Activated T-cell treated with anti-CD3 and anti-CD28 coated beads, Interleukin-2, amount 50 U/mL, for 48 hours (primary cell): ENCODE measurements around the gene NACAD.
A peak's percentile ranks its signal among the peaks of the same experiment; 100 is the strongest.
"Not testable (repeated sequence)": the region's sequence is repeated elsewhere in the genome, so short reads cannot be mapped to it uniquely, and the experiment has no call there.

Source experiments
- DNase-seq, 2 experiments: peaks; one replicate each; pipeline ENCODE4 v3.0.0-alpha.2; 2020

NACAD gene

GRCh38 chr7:45088821-45089340 is at the start of gene NACAD:
NACAD (minus strand) TSS chr7:45088969; CDS start chr7:45088894, 75 bp downstream.
- no peak for DNase-seq

- peak; percentile 74 to 76 for DNase-seq
These were observed 47.6 kb upstream of the NACAD start for GRCh38 chr7:45136106-45137060.

- DNase-seq, result no peak
These were observed 45.1 kb upstream of the NACAD start for GRCh38 chr7:45133877-45134276.

GRCh38 chr7:45133352-45133751 is 44.6 kb upstream of the NACAD start:
- DNase-seq, result no peak

- DNase-seq, result no peak
These were observed 44.0 kb upstream of the NACAD start for GRCh38 chr7:45132708-45133320.

GRCh38 chr7:45131891-45132290 is 43.1 kb upstream of the NACAD start:
- no peak for DNase-seq

GRCh38 chr7:45130910-45131309 is 42.1 kb upstream of the NACAD start:
- no peak for DNase-seq

GRCh38 chr7:45129906-45130305 is 41.1 kb upstream of the NACAD start:
- DNase-seq, result no peak

GRCh38 chr7:45129181-45129800 is 40.5 kb upstream of the NACAD start:
- DNase-seq, result no peak

GRCh38 chr7:45126920-45127319 is 38.2 kb upstream of the NACAD start:
- DNase-seq, result no peak

GRCh38 chr7:45126201-45126600 is 37.4 kb upstream of the NACAD start:
- no peak for DNase-seq

- DNase-seq, result no peak
These were observed 36.6 kb upstream of the NACAD start for GRCh38 chr7:45125193-45125904.

GRCh38 chr7:45123913-45124710 is 35.3 kb upstream of the NACAD start:
- DNase-seq, result no peak

- no peak for DNase-seq
These were observed 34.4 kb upstream of the NACAD start for GRCh38 chr7:45122975-45123860.

GRCh38 chr7:45119550-45119949 is 30.8 kb upstream of the NACAD start:
- no peak for DNase-seq

GRCh38 chr7:45118889-45119331 is 30.1 kb upstream of the NACAD start:
- no peak for DNase-seq

GRCh38 chr7:45118292-45118691 is 29.5 kb upstream of the NACAD start:
- no peak for DNase-seq

GRCh38 chr7:45117582-45117981 is 28.8 kb upstream of the NACAD start:
- no peak for DNase-seq

GRCh38 chr7:45116048-45116447 is 27.3 kb upstream of the NACAD start:
- DNase-seq, result no peak

- DNase-seq, result no peak
These were observed 26.2 kb upstream of the NACAD start for GRCh38 chr7:45114926-45115325.

- DNase-seq, result not testable (repeated sequence)
These were observed 25.5 kb upstream of the NACAD start for GRCh38 chr7:45114257-45114656.
